Right ventricle myocardium superior (tissue), 1 donor: Measurements from ENCODE around the gene TUBG1. TPM values are rescaled to one million over a fixed set of nuclear protein-coding genes. Genes with fewer than 3 reads are reported as not detected.

ENCODE experiments used
- ATAC-seq: fragments of 200-7000 bp; cut with Tn5 transposase; one replicate; pipeline ENCODE4 v1.9.1; 2020; ENCODE audit warnings: mild to moderate bottlenecking; ENCODE audit not compliant: poor library complexity
- DNase-seq: peaks from one replicate; pipeline ENCODE4 v3.0.0-alpha.2; 2020
- intact Hi-C: fragments of 100-400 bp; cut with DNase I; formaldehyde crosslinking; loops from one replicate; pipeline ENCODE4 v1.11.2; 2022
- long read RNA-seq: library from polyadenylated mRNA; unstranded; transcript quantifications from one replicate; pipeline ENCODE4 v2.0.0, GENCODE V29; 2021
- total RNA-seq: library from RNA; stranded (reverse); fragmentation: NEBNext Ultra II Directional; extraction: Animal tissue kit (Norgen Biotek cat#: 25700); gene quantifications from one replicate; pipeline ENCODE4 v1.2.1, GENCODE V29; 2021
- donor health status: DM: no; HTN: yes; CAD: no; lungs with severe emphysema.

The TUBG1 gene
- total RNA-seq: 49.1 TPM
- long read RNA-seq, transcript TUBG1-201 (11 exons, 1,611 nt): major isoform, 231 of 252 reads
- long read RNA-seq, partial matches to known transcripts: 13 of 252 reads
- long read RNA-seq, other reads (novel, unspliced or antisense): 8 of 252 reads

DNA sequence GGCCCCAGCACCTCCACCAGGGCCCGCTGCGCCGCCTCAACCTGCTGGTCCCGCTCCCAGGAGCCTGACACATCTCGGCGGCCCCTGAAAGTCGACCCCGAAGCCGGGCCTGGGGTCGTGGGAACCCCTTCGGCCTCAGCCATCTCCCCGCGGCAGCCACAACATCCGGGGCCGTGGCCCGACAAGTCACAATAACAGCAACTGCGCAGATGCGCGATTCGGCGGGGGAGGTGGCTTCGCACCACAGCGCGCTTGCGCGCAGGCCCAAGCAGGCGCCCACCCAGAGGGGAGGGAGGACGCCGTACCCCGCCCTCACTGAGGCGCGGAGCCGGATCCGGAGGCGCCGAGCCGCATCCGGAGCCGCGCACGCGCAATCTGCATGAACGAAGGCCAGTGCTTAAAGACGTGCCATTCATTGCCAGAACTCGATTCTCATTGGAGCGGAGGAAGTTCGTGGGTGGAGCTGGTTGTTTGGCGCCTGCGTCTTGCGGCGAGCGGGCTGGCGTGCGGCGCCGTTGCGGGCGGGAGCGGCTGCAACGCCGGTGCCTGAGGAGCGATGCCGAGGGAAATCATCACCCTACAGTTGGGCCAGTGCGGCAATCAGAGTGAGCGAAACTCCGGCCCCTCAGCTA lies at the start of gene TUBG1, which contains the start of gene RETREG3:
TSS of gene TUBG1 (plus strand) at position 502 of the 632 bp plus-strand sequence. CDS start at position 557, 55 bp downstream.
TSS of gene RETREG3 (minus strand) at position 193 of the 632 bp plus-strand sequence. CDS start at position 143, 50 bp downstream.
- peak; percentile 100 for DNase-seq
- intact Hi-C loops: loop anchor here (5.0 kb wide), 1 partner anchor 68 kb away; the partner anchor contains the start of gene PLEKHH3

DNA sequence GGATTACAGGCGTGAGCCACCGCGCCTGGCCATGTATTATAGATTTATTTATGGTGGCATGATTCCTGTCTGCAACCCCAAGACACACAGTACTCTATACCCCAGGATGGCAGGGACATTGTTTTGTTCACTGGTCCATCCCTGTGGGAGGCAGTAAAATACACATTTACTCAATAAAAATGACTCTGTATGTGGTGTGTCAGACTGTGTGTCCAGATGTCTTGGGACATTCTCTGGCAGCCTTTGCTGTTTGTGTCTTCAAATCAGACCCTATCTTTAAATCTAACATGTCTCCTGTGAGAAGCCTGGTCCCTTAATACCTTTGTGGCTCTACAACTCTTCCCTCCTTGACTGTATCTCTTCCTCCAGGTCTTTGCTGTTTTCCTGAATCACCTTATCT lies 49.2 kb upstream of the TUBG1 start:
- DNase-seq (no peak), ATAC-seq (no peak)
- intact Hi-C loops: no loop called here

More for the DNA sequence above, at the start of gene TUBG1, which contains the start of gene RETREG3:
- ATAC-seq: peak; percentile 98

DNA sequence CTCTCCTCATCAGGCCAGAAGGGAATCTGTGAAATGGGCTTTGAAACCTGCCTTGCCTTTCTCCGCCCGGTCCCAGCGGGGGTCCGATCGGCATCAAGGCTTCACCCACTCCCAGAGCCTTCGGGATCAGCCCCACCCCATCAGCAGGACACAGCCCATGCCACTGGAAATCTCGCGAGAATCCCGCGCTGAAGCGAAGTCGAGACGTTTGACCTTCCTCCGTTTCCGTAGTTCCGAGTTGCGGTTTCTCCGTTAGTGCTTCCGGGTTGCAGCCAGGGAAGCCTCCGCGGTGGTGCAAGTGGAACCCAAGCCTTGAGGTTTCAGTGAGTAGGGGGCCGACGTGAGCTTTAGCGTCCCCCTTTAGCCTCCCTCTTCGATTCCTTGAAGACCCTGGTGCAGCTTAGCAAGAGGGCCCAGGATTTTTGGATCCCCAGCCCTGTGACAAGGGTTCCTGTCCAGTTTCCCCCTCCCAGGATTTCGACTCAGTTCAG lies 47.5 kb upstream of the TUBG1 start, which contains the start of gene COASY:
TSS of gene COASY (plus strand) at position 252 of the 491 bp plus-strand sequence. CDS start 475 bp downstream, outside the sequence.
- peak; percentile 98 for DNase-seq
- peak; percentile 85 for ATAC-seq
- intact Hi-C loops: no loop called here

DNA sequence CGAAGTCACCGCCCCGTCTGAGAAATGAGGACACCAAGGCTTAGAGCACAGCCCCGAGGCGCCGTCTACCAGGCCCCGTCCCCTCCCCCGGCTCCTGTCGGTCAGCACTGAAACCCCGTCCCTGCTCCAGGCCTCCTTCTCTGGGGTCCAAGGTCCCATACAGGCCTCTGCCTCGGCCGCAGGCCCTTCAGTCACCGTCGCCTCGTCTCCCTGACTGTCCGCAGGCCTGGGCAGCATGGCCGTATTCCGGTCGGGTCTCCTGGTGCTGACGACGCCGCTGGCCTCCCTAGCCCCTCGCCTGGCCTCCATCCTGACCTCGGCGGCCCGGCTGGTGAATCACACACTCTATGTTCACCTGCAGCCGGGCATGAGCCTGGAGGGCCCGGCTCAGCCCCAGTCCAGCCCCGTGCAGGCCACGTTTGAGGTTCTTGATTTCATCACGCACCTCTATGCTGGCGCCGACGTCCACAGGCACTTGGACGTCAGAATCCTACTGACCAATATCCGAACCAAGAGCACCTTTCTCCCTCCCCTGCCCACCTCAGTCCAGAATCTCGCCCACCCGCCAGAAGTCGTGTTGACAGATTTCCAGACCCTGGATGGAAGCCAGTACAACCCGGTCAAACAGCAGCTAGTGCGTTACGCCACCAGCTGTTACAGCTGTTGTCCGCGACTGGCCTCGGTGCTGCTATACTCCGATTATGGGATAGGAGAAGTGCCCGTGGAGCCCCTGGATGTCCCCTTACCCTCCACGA lies 46.9 kb upstream of the TUBG1 start:
- intact Hi-C loops: no loop called here
- DNase-seq (peak; percentile 55), ATAC-seq (no peak)

DNA sequence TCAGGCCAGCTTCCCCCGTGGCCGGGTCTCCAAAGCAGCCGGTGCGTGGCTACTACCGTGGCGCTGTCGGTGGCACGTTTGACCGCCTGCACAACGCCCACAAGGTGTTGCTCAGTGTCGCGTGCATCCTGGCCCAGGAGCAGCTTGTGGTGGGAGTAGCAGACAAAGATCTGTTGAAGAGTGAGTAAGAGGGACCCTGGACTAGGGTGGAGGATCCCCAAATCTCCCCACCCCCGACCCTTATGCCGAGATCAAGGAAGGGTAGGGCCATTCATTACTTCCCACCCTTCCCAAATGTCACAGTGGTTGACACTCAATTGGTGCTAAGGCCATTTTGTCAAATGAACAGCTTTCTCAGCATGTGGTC lies 46.4 kb upstream of the TUBG1 start:
- no peak for DNase-seq
- no peak for ATAC-seq
- intact Hi-C loops: no loop called here

DNA sequence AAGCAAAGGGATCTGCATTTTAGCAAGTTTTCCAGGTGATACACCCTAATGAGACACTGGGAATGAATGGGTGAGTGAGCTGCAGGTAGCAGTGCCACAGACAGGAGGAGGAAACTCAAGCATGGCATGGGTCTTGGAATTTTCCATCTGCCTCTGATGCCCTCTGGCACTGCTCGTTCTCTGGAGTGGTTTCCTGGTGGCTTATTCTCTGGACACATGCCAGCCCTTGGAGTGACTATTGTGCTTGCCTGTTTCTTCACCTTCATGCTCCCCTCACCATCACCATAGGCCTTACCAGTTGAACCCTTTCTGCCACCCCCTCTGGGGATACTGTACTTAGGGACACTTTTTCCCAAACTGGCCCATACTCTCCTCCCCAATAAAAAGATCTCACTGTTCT lies 45.9 kb upstream of the TUBG1 start:
- DNase-seq (peak; percentile 14), ATAC-seq (no peak)
- intact Hi-C loops: no loop called here

DNA sequence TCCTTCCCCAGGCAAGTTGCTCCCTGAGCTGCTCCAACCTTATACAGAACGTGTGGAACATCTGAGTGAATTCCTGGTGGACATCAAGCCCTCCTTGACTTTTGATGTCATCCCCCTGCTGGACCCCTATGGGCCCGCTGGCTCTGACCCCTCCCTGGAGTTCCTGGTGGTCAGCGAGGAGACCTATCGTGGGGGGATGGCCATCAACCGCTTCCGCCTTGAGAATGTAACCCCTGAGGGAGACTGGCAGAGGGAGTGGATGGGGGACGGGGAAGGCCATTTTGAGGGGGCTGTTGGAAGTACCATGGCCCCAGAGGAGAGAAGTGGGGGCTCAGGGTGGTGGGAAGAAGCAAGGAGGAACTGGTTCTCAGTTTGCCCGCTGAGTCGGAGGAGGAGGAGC lies 45.5 kb upstream of the TUBG1 start:
- ATAC-seq (no peak), DNase-seq (peak; percentile 11)
- intact Hi-C loops: no loop called here

DNA sequence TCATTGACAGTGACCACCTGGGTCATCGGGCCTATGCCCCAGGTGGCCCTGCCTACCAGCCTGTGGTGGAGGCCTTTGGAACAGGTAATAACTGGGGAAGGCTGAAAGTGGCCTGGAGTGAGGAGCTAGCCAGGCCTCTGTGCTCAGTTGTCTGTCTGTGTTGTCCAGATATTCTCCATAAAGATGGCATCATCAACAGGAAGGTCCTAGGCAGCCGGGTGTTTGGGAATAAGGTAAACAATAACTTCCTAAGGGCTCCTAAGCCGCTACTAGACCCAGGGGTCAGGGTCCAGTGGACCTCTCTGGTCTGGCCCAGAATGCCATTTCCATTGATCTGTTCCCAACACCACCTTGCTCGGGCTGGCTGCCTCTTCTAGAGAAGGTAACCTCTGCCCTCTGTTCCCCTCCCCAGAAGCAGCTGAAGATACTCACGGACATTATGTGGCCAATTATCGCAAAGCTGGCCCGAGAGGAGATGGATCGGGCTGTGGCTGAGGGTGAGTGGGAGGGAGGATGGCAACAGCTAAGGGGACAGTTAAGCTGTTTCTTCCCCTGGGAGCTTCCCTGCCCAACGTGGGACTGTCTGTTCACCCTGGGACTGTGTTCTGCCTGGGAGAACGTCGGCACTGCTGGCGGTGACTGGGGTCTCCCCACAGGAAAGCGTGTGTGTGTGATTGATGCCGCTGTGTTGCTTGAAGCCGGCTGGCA lies 44.5 kb upstream of the TUBG1 start:
- ATAC-seq: no peak
- intact Hi-C loops: no loop called here
- peak; percentile 17 for DNase-seq

DNA sequence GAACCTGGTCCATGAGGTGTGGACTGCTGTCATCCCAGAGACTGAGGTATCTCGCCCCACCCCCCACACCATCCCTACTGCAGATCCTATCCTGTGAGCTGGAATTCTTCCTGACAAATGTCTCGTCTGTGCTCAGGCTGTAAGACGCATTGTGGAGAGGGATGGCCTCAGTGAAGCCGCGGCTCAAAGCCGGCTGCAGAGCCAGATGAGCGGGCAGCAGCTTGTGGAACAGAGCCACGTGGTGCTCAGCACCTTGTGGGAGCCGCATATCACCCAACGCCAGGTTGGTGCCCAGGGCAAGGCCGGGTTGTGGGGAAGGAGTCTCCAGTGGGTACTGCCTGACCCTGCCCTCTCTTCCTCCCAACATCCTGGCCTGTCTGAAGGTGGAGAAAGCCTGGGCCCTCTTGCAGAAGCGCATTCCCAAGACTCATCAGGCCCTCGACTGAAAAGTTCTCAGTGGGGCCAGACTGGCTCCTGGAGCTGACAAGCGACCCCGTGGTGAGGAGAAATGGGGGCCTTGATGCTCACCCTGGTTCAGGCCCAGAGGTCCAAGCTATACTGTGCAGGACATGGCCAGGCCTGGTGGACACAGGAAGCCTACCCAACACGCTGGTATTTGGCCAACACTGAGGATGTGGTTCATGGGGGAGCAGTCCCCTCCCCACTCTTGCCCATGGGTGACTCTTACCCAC lies 43.8 kb upstream of the TUBG1 start:
- intact Hi-C loops: no loop called here
- peak; percentile 33 for DNase-seq

DNA sequence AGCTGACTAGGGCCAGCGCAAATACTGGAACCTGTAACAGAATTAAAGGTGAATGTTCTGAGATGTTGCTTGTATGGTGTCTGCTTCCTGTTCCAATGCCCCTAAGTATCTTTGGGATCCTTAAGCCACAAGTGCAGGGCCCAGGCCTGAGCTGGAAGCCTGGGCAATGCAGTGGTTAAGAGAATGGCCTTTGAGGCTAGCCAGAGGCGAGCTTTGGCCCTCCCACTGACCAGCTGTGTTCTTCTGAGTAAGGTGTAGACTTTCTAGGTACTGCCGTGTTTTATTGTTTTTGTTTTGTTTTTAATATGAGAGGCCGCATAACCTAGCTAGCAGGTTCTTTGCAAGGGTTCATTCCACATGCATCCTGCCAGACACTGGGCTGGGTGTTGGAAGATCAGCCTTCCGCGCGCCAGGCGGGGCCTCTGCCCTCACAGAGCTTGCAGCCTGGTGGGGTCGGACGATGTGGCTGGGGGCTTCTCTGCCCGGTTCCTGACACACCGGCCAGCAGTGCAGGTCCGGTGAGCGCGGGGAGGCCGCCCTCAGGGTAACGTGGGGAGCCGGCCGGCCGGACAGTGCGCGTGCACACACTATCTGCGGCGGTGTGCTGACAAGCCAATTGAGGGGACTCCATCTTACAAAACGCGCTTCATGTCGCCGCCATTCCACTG lies 43.1 kb upstream of the TUBG1 start:
- DNase-seq (no peak), ATAC-seq (peak; percentile 25)
- intact Hi-C loops: no loop called here

More for the DNA sequence above, 43.8 kb upstream of the TUBG1 start:
- ATAC-seq: no peak

DNA sequence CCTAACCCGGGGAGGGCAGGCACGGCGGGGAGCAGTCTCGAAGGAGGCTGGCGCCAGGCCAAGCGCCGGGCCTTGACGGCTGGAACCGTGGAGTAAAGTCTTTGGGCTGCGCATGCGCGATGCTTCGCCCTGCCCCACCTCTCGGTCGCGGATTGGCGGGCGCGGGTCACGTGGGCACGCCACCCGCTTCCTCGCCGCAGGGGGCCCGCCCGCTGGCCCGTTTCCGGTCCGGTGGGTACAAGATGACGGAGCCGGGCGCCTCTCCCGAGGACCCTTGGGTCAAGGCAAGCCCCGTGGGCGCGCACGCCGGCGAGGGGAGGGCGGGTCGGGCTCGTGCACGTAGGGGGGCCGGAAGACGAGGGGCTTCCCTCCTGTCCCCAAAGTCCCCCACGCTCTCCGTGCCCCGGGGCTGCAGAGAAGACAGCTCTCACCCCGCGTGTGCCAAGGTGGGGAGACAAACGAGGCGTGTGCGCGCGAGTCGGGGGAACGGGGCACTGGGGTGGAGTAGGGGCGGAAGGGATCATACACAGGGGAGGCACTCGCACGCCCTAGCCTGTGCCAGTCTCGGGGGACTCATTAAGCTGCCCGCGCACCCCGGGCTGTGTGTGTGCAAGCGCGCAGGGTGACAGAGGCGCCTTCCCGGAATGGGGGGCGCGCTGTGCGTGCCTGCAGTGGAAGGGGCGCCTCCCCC lies 42.5 kb upstream of the TUBG1 start, which contains the start of gene MLX:
TSS of gene MLX (plus strand) at position 218 of the 691 bp plus-strand sequence. CDS start at position 243, 25 bp downstream.
- ATAC-seq (peak; percentile 89), DNase-seq (peak; percentile 98)
- intact Hi-C loops: no loop called here

DNA sequence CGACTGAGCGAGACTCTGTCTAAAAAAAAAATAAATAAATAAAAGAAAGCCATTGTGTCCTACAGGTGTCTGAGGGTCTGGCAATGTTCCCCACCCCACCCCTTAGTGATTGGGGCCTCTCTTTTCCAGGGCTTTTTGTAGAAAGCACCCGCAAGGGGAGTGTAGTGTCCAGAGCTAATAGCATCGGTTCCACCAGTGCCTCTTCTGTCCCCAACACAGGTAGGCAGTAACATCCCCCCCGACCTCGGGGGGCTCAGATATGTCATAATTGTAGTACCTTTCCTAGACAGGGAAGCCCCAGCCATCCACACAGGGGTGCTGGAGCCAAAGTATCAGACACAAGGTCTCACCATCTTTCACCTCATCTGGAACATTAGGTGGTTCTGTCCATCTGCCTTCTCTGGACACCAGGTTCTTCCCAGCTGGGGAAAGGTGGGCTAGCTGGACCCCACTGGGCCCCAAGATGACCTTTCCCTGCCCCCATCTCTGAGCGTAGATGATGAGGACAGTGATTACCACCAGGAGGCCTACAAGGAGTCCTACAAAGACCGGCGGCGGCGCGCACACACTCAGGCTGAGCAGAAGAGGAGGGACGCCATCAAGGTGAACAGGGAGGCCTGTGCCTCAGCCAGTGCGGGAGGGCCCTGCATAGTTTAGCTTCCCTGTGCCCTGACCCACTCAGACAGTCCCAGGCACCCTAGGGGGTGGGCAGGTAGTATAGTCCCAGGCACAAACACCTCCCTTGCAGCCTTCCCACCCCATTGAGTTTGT lies 41.0 kb upstream of the TUBG1 start:
- ATAC-seq: no peak
- intact Hi-C loops: no loop called here
- peak; percentile 32 for DNase-seq

DNA sequence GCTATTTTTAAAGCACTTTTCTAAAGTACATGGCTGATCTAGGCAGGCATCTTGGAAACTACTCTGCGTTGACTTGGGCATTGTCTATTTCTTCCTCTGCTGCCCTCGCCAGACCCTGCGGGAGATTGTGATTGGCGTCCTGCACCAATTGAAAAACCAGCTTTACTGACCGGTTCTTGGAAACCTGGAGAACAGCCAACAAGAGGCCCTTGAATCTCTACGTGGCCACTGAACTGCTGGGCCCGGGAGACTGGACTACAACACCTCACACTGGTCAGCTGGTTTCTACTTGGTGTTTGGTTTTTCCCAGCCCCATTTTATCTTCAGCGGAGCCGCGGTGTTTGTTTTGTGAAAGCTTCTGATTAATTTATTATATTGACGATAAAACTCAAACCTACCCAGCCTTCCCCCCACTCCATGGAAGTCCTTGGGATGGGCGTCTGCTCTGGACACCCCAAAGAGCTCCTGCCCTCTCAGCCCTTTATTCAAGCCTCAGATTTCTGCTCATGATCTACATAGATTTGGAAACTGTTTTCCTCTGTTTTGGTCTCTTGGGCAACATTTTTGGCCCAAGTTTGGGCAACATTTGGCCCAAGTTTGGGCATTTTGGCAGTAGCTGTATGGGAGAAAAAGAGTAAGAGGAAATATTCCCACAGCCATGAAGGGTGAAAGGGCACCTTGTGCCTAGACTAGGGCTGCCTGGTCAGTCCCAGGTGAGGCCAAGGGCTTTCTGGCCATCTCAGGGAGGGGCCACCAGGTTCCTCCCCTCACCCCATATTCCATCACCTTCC lies 37.9 kb upstream of the TUBG1 start:
- ATAC-seq (no peak), DNase-seq (peak; percentile 25)
- intact Hi-C loops: no loop called here

DNA sequence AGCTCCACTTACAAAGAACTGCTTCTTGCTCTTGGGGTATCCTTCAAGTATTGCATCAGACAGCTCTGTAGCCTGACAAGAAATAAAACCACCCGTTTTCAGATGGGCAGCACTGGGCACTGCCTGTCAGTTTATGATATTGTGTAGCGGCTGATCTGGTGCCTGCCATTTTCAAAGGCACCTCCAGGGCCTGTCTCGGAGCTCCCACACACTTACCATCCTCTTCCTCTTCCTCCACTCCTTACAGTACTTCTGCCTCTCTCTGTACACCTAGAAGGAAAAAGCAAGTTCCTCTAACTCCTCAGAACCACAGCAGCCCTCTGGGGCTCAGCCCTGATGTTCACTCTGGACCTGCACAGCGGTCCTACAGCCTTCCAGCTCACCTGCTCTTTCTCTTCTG lies 36.4 kb upstream of the TUBG1 start:
- intact Hi-C loops: no loop called here
- peak; percentile 11 for DNase-seq
- no peak for ATAC-seq

DNA sequence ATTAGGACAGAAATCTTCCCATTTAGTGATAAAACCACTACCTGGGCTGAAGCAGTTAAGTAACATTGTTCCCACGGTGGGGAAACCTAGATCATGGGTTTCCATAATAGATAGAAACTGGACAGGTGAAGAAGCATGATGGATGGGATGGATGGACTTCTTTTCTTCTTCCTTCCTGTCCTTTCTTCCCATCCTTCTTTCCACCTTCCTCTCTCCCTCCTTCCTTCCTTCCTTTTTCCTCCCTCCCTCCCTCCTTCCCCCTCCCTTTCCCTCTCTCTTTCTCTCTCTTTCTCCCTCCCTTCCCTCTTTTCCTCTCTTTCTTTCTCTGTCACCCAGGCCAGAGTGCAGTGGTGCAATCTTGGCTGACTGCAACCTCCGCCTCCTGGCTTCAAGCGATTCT lies 35.0 kb upstream of the TUBG1 start:
- no peak for ATAC-seq
- intact Hi-C loops: no loop called here

DNA sequence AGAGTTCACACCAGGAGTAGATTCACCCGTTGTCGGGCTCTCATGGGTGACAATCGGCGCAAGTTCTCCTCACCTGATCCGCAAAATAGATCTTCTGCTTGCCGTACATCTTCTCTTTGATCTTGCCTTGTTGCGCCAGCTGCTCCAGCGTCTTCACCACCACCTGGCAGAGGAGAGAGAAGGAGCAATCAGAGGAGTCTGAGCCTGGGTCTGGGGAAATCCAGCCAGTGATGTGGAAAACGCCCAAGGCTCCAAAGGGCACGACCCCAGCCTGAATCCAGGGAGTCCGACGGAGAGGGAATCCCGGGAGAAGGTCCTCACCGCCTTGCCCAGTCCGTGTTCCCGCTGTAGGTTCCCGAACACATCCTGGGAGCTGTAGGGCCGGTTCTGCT lies 32.3 kb upstream of the TUBG1 start:
- intact Hi-C loops: no loop called here
- no peak for ATAC-seq
- no peak for DNase-seq

More for the DNA sequence above, 35.0 kb upstream of the TUBG1 start:
- DNase-seq: no peak
